GM12878 (cell line): ENCODE measurements around the gene EHBP1L1. TPM values are rescaled to one million over a fixed set of nuclear protein-coding genes. Genes with fewer than 3 reads are reported as not detected.

Source experiments
- CHD2 ChIP-seq: IDR thresholded peaks from 2 replicates; pipeline ENCODE4 v1.6.1; 2011; ENCODE audit warnings: low read depth, low read length, improper control_type of control experiment, borderline replicate concordance
- EGR1 ChIP-seq, 2 experiments: IDR thresholded peaks; 1 replicate in 1 of 2; 2 replicates in 1 of 2; pipeline ENCODE4 v1.6.1; 2011 to 2012; ENCODE audit warnings: low read depth in 2 of 2, low read length in 2 of 2, borderline replicate concordance in 1 of 2, mild to moderate bottlenecking in 1 of 2, moderate library complexity in 1 of 2
- HDGF ChIP-seq: fragments of 450-650 bp; IDR thresholded peaks from 2 replicates; pipeline ENCODE4 v1.6.1; 2016; ENCODE audit warnings: antibody characterized with exemption
- IRF5 ChIP-seq: fragments of 450-650 bp; IDR thresholded peaks from 2 replicates; pipeline ENCODE4 v1.6.1; 2017; ENCODE audit warnings: borderline replicate concordance
- KLF5 ChIP-seq: fragments of 450-650 bp; IDR thresholded peaks from 2 replicates; pipeline ENCODE4 v1.6.1; 2014; ENCODE audit warnings: mild to moderate bottlenecking; ENCODE audit not compliant: partially characterized antibody
- NFYA ChIP-seq: IDR thresholded peaks from 2 replicates; pipeline ENCODE4 v1.6.1; 2011; ENCODE audit warnings: low read depth, mild to moderate bottlenecking, low read length, improper control_type of control experiment, borderline replicate concordance
- NRF1 ChIP-seq: conservative IDR thresholded peaks from 2 replicates; pipeline ENCODE4 v1.6.1; 2011; ENCODE audit warnings: mild to moderate bottlenecking, low read depth, low read length, improper control_type of control experiment
- PML ChIP-seq: IDR thresholded peaks from 2 replicates; pipeline ENCODE4 v1.6.1; 2012; ENCODE audit warnings: low read length, inconsistent platforms
- SMARCA5 ChIP-seq: fragments of 450-650 bp; IDR thresholded peaks from 2 replicates; pipeline ENCODE4 v1.6.1; 2017; ENCODE audit warnings: mild to moderate bottlenecking
- SREBF2 ChIP-seq: IDR thresholded peaks from 2 replicates; pipeline ENCODE4 v1.6.1; 2012; ENCODE audit warnings: mild to moderate bottlenecking, low read length
- ZSCAN29 ChIP-seq: fragments of 450-650 bp; IDR thresholded peaks from 2 replicates; pipeline ENCODE4 v1.6.1; 2017; ENCODE audit warnings: mild to moderate bottlenecking, moderate library complexity
- polyA plus RNA-seq, 11 experiments: library from polyadenylated mRNA; depleted of rRNA in 4 of 11; unstranded in 6 of 11; stranded (reverse) in 5 of 11; fragments of >200 nt; fragmentation: Nextera tagmentation in 4 of 11; fragmentation: Illumina TruSeq in 1 of 11; extraction: Ambion mirVana in 4 of 11; extraction: Trizol in 1 of 11; gene quantifications; 1 replicate in 1 of 11; 2 replicates in 10 of 11; pipeline versions ENCODE4 v1.2.1 to v1.2.3, GENCODE V29; 2011 to 2016; ENCODE audit warnings: inconsistent platforms in 2 of 11, missing spikeins in 2 of 11, low read depth in 1 of 11
- total RNA-seq, 4 experiments: library from RNA; depleted of rRNA in 3 of 4; stranded (reverse); fragments of >200 nt in 3 of 4; fragmentation: Illumina TruSeq in 1 of 4; extraction: Trizol in 1 of 4; gene quantifications; 2 replicates each; pipeline versions ENCODE4 v1.2.1 to v1.2.3, GENCODE V29; 2013 to 2021

EHBP1L1 gene
- total and polyA plus RNA-seq, 10 of the 15 experiments (the other 5 are each of a cell fraction or from before 2014, with no cell fraction given), result 0.06 to 99.4 (median 32.7) TPM

- TF ChIP-seq IRF5 (no peak), NFYA (no peak), SREBF2 (no peak), EGR1 (IDR thresholded peaks at IDR 0.05; ENCODE audit: borderline replicate concordance in 1 of 2, low read depth in 2 of 2, low read length in 2 of 2) (no peak), ZSCAN29 (no peak), PML (no peak), KLF5 (peak; percentile 24), CHD2 (no peak), SMARCA5 (peak; percentile 96; the same call in 1 of the 2 replicates), NRF1 (no peak), HDGF (0 out of 2 replicates have a peak, but pooled peaks have one; percentile 3)
These were observed 864 bp upstream of the EHBP1L1 start (continued) for GRCh38 chr11:65574811-65575567.
